ENCODE measurements around the gene ZFP28. TPM values are rescaled to one million over a fixed set of nuclear protein-coding genes. Genes with fewer than 3 reads are reported as not detected.

ZFP28 gene
- total RNA-seq, 1 donor from 2014 or later = 10.7 TPM

DNA sequence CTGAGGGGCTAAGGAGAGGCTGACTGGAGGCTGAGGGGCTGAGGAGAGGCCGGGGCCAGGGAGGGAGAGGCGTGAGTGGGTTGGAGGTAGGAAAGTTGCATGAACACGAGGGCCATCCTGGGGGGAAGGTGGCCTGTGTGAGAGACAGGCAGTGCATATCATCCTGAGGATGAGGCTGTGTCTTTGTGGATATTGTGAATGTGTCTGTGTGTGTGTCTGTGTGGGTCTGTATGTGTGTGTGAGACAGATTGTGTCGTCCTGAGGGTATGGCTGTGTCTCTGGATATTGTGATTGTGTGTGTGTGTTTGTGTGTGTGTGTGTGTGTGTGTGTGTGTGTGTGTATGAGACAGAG, 56.8 kb downstream of the ZFP28 start:
- DNase-seq (ENCODE audit: low spot score) = no peak

DNA sequence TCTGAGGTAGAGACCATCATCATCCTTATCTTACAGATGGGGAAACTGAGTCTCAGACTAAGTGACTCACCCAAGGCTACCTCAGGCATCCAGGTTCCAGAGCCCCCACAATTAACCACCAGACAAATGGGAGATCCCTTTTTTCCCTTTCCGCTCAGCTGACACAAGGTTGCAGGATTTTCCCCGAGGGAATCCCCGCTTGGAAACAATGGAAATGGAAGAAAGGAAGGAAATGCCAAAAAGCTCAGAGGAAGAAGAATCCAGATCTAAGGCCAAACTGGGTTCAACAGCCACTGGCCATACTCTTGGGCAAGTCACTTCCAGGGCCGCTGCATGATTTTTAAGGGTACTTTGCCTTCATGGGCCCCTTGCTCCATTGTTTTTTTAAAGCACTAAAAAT, 57.9 kb downstream of the ZFP28 start:
- DNase-seq (ENCODE audit: low spot score) = no peak

DNA sequence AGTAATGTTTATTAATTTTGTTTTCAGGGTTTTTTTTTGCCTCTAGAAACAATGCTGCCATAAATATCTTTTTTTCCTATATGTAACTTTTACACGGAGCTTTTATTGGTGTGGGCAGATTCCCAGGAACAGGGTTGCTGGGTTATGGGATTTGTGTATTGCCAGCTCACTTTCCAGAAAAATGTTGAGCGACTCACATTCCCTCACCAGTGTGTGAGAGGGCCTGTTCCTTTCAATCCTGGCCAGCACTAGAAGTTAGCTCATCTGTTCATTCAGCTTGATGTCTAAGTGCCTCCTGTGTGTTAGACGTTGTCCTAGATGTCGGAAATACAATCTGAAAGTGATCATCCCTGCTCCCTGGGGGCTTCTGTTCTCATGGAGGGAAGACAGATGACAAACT, 58.9 kb downstream of the ZFP28 start:
- no peak for DNase-seq (ENCODE audit: low spot score)

DNA sequence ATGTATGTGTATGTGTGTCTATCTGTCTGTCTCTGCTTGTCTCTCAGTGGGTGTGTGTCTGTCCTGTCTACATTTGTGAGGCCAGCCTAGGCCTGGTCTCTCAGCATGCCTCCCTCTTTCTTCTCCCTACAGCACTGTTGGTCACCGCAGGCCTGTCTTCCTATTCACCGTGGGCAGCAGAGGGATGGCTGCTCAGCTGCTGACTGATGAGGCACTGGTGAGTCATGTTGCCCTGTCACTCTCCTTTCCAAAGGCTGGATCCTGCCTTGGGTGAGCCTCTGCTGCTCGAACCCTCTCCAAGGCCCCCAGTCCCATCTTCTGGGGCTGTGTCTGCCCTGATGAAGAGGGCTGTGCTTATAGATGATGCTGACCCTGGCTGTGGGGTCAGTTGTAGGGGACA, 62.6 kb downstream of the ZFP28 start:
- no peak for DNase-seq (ENCODE audit: low spot score)

DNA sequence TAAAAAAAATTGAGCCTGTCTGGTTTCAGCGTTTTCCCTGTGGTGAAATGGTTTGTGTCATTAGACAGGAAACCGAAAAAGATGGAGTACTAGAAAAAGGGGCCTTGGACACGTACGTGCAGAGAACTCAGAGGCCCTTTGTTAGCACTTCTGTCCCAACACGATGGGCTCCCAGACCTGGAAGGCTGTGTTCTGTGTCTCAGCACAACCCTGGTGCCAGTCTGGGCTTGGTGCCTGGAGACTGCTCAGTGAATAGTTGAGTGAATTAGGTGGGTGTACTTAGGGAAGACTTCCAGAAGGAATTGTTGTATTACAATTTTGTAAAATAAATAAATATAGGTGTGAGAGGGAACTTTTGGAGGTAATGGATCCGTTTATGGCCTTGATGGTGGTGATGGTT, 65.1 kb downstream of the ZFP28 start:
- no peak for DNase-seq (ENCODE audit: low spot score)

Other genes starting within 250 kb of the ZFP28 start
- 31.1 TPM for gene ZSCAN5A, start 224.1 kb upstream of the ZFP28 start, total RNA-seq
- gene ZNF582, start 145.4 kb upstream of the ZFP28 start, total RNA-seq = 5.6 TPM
- 9.7 TPM for gene ZNF583, start 134.6 kb upstream of the ZFP28 start, total RNA-seq
- 12.5 TPM for gene ZNF667, start 61.6 kb upstream of the ZFP28 start, total RNA-seq
- 10.6 TPM for gene ZNF471, start 31.1 kb upstream of the ZFP28 start, total RNA-seq
- gene ZNF470, start 28.5 kb downstream of the ZFP28 start, total RNA-seq = 5.8 TPM
- gene ZNF71, start 56.4 kb downstream of the ZFP28 start, total RNA-seq = 7.4 TPM
- not detected for gene SMIM17, start 104.2 kb downstream of the ZFP28 start, total RNA-seq
- gene ZNF835, start 132.8 kb downstream of the ZFP28 start, total RNA-seq = 3.9 TPM